ENCODE results near the gene ATP11A.

DNA sequence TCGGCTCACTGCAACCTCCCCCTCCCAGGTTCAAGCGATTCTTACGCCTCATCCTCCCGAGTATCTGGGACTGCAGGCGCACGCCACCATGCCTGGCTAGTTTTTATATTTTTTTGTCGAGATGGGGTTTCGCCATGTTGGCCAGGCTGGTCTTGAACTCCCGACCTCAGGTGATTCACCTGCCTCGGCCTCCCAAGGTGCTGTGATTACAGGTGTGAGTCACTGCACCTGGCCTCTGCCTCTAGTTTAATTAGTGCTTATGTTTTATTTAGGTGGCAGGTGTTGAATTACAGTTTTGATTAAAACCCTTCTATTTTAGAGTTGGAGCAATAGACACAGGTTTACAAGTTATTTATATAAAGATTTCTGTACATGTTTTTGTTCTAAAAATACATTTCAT lies 42.8 kb downstream of the ATP11A start:
- TF ChIP-seq, protein P1, sequence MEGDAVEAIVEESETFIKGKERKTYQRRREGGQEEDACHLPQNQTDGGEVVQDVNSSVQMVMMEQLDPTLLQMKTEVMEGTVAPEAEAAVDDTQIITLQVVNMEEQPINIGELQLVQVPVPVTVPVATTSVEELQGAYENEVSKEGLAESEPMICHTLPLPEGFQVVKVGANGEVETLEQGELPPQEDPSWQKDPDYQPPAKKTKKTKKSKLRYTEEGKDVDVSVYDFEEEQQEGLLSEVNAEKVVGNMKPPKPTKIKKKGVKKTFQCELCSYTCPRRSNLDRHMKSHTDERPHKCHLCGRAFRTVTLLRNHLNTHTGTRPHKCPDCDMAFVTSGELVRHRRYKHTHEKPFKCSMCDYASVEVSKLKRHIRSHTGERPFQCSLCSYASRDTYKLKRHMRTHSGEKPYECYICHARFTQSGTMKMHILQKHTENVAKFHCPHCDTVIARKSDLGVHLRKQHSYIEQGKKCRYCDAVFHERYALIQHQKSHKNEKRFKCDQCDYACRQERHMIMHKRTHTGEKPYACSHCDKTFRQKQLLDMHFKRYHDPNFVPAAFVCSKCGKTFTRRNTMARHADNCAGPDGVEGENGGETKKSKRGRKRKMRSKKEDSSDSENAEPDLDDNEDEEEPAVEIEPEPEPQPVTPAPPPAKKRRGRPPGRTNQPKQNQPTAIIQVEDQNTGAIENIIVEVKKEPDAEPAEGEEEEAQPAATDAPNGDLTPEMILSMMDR (IDR thresholded peaks at IDR 0.05) = no peak
- no peak for TF ChIP-seq POLR2A (IDR thresholded peaks at IDR 0.05)
